Adipocyte (in vitro differentiated cells): ENCODE data around the gene NOTCH2NLA.
A peak's percentile ranks its signal among the peaks of the same experiment; 100 is the strongest.
"Not testable (repeated sequence)": the region's sequence is repeated elsewhere in the genome, so short reads cannot be mapped to it uniquely, and the experiment has no call there.

Source experiments
- DNase-seq: peaks from one replicate; pipeline ENCODE4 v3.0.0-alpha.2; 2015; ENCODE audit warnings: low read depth
- H3K27me3 ChIP-seq: replicated peaks from 2 replicates; pipeline ENCODE4 v1.7.0; 2013; ENCODE audit warnings: mild to moderate bottlenecking, low read length, moderate library complexity; ENCODE audit not compliant: control insufficient read depth, insufficient read depth
- H3K36me3 ChIP-seq: 2 replicates; pipeline ENCODE4 v1.7.0; 2013; ENCODE audit warnings: low read length, mild to moderate bottlenecking, moderate library complexity; ENCODE audit not compliant: control insufficient read depth, insufficient read depth, severe bottlenecking
- H3K4me1 ChIP-seq: 2 replicates; pipeline ENCODE4 v1.7.0; 2013; ENCODE audit warnings: mild to moderate bottlenecking, low read length, moderate library complexity; ENCODE audit not compliant: control insufficient read depth, insufficient read depth
- H3K4me3 ChIP-seq: 2 replicates; pipeline ENCODE4 v1.7.0; 2013; ENCODE audit warnings: mild to moderate bottlenecking, low read length, moderate library complexity
- H3K9ac ChIP-seq: 2 replicates; pipeline ENCODE4 v1.7.0; 2013; ENCODE audit warnings: mild to moderate bottlenecking, low read length, moderate library complexity
- H3K9me3 ChIP-seq: 2 replicates; pipeline ENCODE4 v1.7.0; 2013; ENCODE audit warnings: mild to moderate bottlenecking, low read length, moderate library complexity; ENCODE audit not compliant: control insufficient read depth

Gene NOTCH2NLA

DNA sequence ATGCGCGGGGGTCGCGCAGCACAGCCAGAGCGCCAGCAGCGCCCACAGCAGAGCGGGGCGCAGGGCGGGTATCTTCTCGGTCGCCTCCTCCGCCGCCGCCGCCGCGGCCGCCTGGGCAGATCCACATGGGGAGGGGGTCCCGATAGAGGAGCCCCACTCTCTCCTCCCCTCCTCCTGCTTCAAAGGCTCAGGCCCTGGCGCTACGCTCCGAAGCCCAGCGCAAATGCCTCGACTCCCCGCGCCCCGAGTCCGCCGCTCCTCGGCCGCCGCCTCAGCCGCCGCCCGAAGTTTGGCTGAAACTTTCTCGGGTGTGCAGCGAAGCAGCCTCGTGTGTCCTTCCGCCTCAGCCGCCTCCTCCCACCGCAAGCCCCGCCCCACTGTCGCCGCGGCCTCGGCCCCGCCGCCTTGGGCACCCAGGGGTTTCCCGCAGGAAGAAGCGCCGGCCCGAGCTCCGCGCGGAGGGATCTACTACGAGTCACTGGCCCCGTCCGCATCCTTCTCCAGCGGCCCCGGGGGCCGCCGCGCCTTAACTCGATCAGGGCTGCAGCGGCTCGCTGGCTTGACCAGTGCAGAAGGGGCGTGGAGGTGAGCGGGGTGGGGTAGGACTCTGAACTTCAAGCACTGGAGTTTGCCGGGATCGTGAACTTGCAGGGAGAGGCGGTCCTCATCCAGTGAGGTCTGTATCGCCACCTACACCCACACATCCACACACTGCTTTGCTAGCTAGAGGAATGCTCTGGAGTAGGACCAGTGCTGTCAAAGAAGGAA lies at the start of gene NOTCH2NLA:
Gene NOTCH2NLA, minus strand, starts transcription at position 312 of the 768 bp plus-strand sequence. CDS start 39,684 bp downstream, outside the sequence.
- peak within 1 kb of the TSS; percentile 64 for H3K4me3 ChIP-seq

DNA sequence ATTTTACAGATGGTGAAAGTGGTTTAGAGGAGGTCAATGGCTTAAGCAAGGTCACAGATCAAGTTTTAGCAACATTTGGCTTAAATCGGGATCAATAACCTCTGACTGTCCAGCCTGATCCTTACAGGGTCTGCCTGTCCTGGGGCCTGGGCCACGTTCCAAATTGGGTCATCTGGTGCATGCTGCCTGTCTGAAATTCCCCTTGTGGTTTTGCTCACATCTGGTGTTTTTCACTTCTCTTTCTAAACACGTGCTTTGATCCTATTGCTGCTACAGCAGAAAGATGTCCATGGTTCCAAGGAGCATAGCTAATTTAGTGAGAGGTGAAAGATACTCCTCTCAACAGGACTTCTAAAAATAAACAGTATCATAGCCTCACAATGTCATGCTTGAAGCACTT lies 49.5 kb upstream of the NOTCH2NLA start:
- not testable (repeated sequence) for H3K9ac ChIP-seq, H3K4me1 ChIP-seq, H3K27me3 ChIP-seq, H3K9me3 ChIP-seq, H3K4me3 ChIP-seq, DNase-seq, H3K36me3 ChIP-seq

More for the DNA sequence above, at the start of gene NOTCH2NLA:
- H3K9ac ChIP-seq: peak within 1 kb of the TSS; percentile 72
- H3K9me3 ChIP-seq, H3K4me1 ChIP-seq, DNase-seq, H3K36me3 ChIP-seq, H3K27me3 ChIP-seq: not testable (repeated sequence)

DNA sequence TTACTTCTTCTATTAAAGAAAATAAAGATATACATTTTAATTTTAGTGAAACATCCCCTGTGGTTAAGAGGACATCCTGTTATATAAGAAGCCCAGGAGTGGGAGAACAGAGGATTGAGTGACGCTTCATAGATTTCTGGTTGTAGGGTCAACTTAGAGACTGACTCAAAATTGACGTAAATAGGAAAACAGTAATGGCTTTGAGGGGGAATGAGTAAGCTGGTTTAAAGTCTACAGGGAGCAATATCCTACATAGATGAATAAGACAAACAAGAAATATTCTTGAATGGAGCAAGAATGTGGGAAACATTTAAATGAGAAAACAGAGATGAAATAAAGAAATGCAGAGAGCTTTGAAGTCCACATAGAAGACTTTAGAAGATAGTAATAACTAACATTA lies 48.3 kb upstream of the NOTCH2NLA start:
- not testable (repeated sequence) for H3K9me3 ChIP-seq, H3K36me3 ChIP-seq, H3K9ac ChIP-seq, H3K4me3 ChIP-seq, H3K4me1 ChIP-seq, H3K27me3 ChIP-seq, DNase-seq

DNA sequence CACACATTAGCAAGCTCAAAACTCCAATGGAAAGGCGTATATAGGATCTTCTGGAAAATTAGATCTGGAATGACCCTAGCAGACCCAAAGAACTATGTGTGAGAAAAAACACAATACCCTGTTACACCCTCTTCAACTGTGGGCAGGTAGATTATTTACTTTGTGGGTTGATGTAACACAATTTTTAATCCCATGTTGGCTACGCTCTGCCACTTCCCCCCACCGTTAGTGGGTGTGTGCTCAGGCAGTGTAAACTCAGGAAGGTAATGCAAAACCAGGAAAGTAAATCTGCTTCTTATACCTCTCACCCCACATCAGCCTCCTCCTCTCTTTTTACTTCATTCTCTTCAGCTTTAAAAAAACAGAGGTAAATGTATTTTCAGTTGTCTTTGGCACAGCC lies 45.3 kb upstream of the NOTCH2NLA start:
- H3K9me3 ChIP-seq, H3K36me3 ChIP-seq, H3K4me3 ChIP-seq, H3K4me1 ChIP-seq, H3K27me3 ChIP-seq, DNase-seq, H3K9ac ChIP-seq: not testable (repeated sequence)

DNA sequence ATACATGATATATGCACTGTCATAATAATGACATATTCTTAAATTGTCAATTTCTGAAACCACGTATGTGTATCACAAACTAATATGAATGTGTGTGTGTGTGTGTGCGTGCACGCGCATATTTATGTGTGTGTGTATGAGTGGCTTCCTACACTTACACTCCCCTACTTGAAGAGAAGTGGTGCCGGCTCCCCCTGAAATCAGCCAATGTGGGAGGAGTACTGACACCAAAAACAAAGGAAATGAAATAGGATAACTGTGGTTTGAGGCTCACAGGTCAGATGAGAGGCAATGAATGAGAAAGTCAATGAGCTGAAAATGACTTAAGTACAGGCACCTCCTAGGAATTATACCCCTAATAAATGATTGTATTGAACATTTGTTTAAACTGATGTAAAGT lies 44.4 kb upstream of the NOTCH2NLA start:
- H3K9me3 ChIP-seq, H3K4me1 ChIP-seq, H3K36me3 ChIP-seq, DNase-seq, H3K27me3 ChIP-seq, H3K9ac ChIP-seq, H3K4me3 ChIP-seq: not testable (repeated sequence)

DNA sequence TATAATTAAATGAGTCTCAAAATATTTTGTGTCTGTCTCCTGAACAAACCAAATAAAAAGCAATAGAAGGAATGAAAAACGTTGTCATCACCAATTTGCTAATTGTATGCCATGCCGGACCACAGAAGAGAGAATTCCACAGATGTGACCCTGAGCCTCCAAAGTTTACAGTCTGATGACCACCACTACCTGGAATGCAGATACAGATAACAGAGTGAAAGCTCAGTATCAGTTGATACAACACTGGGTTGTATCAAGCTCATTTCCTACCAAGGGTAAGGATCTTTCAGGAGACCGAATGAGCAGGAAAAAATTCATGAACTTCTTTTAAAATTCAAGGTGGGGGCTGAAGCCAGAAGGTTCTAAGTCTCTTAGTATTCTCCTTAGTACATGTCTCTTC lies 43.9 kb upstream of the NOTCH2NLA start:
- not testable (repeated sequence) for H3K36me3 ChIP-seq, DNase-seq, H3K4me3 ChIP-seq, H3K9ac ChIP-seq, H3K4me1 ChIP-seq, H3K9me3 ChIP-seq, H3K27me3 ChIP-seq

DNA sequence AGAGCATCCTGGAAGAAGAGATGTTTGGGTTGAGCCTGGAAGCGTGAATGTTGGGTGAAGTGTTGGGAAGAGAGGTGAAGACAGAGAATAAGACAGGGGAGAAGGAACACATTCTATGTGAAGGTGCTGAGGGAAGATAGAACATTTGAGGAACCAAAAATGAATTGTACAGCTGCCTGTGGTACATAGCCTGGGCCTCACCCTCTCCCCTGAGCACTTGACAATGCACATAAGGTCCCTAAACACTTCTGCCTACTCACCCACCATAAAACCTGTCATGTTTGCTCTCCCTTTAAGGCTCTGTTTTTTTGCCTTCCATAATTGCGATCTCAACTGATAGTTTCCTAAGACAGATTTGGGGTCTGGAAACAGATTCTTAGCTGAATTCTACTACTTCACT lies 43.2 kb upstream of the NOTCH2NLA start:
- H3K9me3 ChIP-seq, H3K27me3 ChIP-seq, H3K36me3 ChIP-seq, H3K4me3 ChIP-seq, DNase-seq, H3K4me1 ChIP-seq, H3K9ac ChIP-seq: not testable (repeated sequence)

DNA sequence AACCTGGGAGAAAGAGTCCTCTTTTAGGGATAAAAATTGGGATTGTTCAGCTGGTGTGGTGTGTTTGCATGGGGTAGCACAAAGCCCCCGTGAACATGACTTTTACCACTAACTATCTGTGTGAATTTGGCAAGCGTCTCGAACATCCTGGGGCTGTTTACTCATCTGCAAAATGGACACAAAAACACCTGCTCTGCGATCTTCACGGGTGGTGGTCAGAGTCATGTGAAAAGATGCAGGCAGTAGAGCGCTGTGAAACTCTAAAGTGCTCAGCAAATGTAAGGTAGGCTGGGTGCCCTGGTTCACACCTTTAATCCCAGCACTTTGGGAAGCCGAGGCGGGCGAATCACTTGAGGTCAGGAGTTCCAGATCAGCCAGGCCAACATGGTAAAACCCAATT lies 41.3 kb upstream of the NOTCH2NLA start:
- not testable (repeated sequence) for H3K36me3 ChIP-seq, H3K9ac ChIP-seq, H3K4me3 ChIP-seq

DNA sequence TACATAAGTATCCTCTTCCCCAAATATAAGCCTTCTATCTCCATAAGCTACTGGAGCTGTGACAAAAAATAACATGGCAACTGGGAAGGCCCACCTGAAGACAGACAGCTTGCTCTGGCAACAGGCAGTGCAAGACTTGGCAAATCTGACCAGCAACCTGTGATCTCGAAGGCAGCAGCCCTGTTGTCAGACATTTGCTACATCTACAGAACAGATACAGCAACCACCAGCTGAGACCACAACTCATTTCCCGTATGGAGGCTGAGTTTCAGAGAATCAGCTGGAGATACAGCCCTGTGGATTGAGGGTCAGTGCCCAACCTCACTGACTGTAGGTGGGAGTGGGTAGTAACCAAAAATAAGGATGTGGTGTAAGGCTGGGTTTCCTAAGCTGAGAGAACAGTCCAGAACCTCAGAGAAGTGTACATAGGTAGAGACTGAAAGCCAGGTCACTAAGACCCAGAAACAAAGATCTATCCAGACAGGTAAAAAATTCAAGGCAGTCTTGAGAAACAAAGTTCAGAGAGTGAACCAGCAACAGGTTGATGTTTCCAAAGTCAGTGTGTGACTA lies 37.4 kb upstream of the NOTCH2NLA start:
- H3K27me3 ChIP-seq, H3K9me3 ChIP-seq, H3K4me3 ChIP-seq, H3K36me3 ChIP-seq, H3K9ac ChIP-seq, DNase-seq, H3K4me1 ChIP-seq: not testable (repeated sequence)

More for the DNA sequence above, 41.3 kb upstream of the NOTCH2NLA start:
- H3K27me3 ChIP-seq, DNase-seq, H3K9me3 ChIP-seq, H3K4me1 ChIP-seq: not testable (repeated sequence)

DNA sequence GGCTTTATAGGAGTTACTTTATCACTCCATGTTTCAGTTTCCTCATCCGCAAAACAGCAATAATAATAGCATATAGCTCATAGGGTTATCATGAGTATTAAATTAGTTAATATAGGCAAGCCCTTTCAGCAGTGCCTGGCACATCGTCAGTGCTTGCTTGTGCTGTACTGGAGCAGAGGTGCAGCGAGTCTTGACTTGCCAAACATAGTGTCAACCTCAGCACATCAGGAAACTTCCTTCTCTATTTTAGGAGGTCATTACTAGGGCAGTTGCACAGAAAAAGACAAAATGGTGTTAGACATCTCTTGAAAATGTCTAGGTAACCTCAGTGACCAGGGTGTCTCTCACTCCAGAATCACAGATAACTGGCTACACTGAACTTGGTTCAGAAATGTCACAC lies 35.9 kb upstream of the NOTCH2NLA start:
- not testable (repeated sequence) for DNase-seq, H3K27me3 ChIP-seq, H3K9me3 ChIP-seq, H3K4me1 ChIP-seq, H3K36me3 ChIP-seq, H3K9ac ChIP-seq, H3K4me3 ChIP-seq

DNA sequence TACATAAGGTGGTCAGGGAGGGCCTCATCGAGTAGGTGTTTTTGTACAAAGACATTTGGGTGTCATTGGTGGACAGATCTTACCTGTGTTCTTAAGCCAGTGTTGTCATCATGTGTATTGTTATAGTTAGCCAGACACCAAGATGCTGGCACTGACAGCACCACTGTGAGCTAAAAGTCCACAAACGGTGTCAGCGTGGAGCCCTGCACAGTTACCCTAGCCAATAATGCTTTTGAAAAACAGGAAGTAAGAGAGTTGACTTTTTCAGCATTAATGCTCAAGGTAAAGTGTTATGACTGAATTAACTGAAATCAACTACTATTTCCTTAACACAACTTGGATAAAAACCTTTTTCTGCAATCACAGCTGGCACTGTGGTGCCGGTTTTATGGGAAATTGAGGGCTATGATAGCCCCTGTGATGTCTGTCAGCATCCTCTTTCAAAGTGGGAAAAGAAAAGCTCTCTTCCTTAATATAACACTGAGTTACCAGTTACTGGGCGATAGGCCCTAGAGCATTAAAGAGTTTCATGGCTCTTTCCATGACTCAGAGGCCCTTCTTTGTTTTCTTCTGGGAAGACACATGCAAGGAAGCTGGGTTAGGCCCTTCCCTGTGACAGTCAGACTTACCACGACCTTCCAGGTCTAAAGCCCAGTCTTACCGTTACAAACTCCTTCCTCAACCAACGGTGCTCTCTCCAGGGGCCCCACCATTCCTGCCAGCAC lies 31.3 kb upstream of the NOTCH2NLA start:
- not testable (repeated sequence) for H3K36me3 ChIP-seq, H3K27me3 ChIP-seq, H3K9ac ChIP-seq, DNase-seq, H3K4me1 ChIP-seq, H3K9me3 ChIP-seq, H3K4me3 ChIP-seq
